Stimulated activated CD4-positive, alpha-beta T cell treated with anti-CD3 and anti-CD28 coated beads, Interleukin-2, amount 100 ng/mL, for 24 hours (primary cell): ENCODE data around the gene PCP4.

ENCODE experiments used
- DNase-seq, 2 donors: peaks; one replicate each; pipeline ENCODE4 v3.0.0-alpha.2; 2020

The PCP4 gene

DNA sequence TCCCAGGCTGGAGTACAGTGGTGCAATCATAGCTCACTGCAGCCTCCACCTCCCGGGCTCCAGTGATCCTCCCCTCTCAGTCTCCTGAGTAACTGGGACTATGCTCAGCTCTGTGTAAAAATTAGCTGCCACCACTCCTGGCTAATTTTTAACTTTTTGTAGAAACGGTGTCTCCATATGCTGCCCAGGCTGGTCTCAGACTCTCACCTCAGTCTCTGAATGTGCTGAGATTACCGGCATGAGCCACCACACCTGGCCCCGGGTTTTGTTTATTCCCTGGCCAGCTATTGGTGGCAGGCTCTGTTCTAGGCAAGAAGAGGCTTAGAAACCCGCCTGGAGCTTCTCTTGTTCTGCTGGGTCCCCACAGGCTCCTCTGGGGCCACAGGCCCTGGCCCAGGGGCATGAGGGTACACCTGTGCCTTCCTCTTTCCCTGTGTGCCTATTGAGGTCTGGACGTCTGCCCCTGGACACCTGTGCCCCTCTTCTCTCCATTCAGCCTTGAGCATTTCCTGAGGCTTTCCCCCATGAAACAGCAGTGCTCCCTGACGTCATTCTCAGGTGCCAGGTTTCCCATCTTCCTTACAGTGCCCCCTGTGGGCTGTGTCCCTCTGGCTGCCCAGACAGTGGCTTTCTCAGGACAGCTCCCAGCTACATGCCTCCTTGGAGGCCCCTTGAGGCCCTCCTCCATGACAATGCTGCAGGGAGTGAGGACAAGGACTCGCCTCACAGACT lies 57.5 kb downstream of the PCP4 start:
- DNase-seq, result no peak

GRCh38 chr21:39927304-39927886 lies 60.2 kb downstream of the PCP4 start:
- DNase-seq, result no peak

DNA sequence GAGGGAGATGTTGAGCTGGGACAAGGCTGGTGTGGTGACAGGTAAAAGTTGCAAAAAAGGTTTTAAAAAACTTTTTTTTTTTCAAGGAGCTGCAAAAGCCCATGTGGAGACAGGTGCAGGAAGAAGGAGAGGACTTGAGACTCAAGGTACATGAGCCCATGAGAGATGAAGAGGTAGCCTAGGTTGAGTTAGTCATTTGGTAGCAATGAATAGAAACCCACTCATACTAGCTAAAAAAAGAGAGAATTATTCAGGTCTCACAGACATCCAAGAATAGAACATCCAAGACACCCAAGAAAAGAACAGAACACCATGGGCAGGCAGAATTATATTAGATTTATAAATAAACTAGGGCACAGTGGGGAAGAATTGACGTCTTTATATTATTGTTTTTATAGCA lies 65.1 kb downstream of the PCP4 start:
- no peak for DNase-seq

DNA sequence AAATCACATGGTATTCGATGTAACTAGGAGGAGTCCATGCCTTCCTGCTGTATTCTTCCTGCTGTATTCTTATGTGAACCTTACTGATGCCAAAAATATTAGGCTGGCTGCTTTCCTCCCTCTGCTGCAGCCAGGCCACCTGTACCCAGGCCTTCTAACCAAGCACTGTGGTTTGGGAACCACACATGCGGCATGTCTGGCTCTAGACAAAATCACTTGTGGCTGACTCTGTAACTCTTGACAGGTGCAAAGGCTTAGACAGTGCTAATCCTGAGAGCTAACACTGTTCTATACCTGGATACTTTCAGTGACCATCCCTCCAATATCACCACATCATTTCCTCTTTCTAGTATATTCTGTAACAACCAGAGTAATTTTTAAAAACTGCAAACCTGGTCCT lies 67.7 kb downstream of the PCP4 start:
- DNase-seq, result no peak

- no peak for DNase-seq
These were observed 68.5 kb downstream of the PCP4 start for GRCh38 chr21:39935716-39936115.

DNA sequence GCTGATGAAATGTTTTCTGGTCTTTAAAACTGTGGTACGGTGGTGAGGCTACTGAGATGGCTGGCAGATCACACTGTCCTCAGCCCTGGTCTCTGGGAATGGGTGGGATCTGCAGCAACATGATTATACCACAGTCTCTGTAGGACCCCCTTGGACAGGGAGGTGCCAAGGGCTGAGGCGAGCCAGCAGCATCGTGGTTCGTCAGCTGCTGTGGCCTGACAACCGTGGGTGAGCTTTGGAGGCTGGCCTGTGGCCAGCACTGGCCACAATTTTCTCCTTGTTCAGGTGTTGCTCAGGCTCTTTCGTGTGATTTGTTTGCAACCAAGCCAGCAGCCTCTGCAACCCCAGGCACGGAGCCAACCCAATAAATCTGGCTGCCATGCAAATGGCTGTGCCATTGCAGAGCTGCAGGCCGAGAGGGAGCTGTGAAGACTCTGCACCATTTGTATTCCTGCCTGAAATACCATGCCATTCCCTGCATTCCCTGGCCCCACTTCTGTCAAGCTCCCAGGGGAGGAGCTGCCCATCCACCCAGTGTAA lies 70.9 kb downstream of the PCP4 start:
- DNase-seq, result no peak

DNA sequence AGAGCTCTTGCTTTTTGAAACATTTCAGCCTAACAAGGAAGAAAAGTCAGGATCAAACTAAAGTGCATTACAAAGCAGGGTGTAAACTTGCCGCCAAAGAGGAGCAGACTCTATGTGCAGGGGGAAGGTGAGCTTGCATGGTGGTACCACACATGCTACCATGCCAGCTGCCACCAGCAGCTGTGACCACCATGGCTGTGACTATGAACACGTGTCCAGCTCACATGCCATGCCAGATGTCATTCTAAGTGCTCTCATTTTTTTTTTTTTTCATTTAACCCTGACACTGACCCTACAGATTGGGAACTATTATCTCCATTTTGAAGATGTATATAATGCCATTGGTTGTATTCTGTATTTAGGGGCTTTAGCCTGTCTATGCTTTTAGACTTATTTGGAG lies 79.0 kb downstream of the PCP4 start:
- DNase-seq, result no peak

DNA sequence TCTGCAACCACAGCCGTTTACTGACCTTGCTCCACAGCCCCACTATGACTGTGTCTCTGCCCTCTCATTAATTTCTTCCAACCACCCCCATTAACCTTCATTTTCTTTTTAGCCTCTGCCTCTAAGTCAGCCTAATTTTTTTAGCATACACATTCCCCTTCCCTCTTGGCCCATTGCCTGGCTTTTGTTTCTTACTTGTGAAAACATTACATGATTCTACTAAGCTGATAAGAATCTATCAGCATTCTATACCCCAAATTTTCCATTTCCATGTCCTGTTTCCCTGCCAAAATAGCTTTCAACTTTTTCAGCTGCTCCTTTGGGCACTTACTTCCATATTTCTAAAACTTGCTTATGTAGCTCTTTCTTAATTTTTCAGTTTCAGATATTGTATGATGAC lies 79.8 kb downstream of the PCP4 start:
- DNase-seq, result no peak

GRCh38 chr21:39951183-39952101 lies 84.2 kb downstream of the PCP4 start:
- DNase-seq, result no peak

GRCh38 chr21:39952265-39952664 lies 85.0 kb downstream of the PCP4 start:
- no peak for DNase-seq

- no peak for DNase-seq
These were observed 87.3 kb downstream of the PCP4 start for GRCh38 chr21:39954570-39954969.

DNA sequence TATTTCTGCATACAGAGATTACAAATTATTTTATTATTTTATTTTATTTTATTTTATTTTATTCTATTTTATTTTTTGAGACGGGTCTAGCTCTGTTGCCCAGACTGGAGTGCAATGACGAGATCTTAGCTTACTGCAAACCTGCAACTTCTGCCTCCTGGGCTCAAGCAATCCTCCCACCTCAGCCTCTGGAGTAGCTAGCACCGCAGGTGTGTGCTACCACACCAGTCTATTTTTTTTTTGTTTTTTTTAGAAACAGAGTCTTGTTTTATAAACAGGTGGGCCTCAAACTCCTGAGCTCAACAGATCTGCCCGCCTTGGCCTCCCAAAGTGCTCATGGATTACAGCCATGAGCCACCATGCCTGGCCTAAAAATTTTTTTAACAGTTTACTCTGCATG lies 88.1 kb downstream of the PCP4 start:
- no peak for DNase-seq

GRCh38 chr21:39956586-39956985 lies 89.3 kb downstream of the PCP4 start:
- no peak for DNase-seq

DNA sequence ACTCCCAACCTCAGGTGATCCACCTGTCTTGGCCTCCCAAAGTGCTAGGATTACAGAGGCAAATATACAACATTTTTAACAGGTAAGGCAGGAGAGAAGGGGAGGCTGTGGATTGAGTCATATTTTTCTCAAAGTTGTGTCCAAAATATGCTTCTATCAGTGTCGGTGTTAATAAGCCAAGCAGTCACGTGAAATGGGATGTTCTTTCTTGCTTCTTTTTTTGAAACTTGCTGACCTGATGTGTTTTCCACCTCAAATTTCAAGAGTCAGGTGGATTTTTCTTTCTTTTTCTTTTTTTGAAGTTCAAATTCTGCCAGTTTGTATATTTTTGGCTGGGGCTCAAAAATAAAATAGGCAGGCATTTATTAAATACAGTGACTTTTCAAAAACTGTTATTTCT lies 91.5 kb downstream of the PCP4 start:
- no peak for DNase-seq

- DNase-seq, result no peak
These were observed 94.0 kb downstream of the PCP4 start for GRCh38 chr21:39961251-39961650.

GRCh38 chr21:39965026-39965425 lies 97.8 kb downstream of the PCP4 start:
- DNase-seq, result no peak

DNA sequence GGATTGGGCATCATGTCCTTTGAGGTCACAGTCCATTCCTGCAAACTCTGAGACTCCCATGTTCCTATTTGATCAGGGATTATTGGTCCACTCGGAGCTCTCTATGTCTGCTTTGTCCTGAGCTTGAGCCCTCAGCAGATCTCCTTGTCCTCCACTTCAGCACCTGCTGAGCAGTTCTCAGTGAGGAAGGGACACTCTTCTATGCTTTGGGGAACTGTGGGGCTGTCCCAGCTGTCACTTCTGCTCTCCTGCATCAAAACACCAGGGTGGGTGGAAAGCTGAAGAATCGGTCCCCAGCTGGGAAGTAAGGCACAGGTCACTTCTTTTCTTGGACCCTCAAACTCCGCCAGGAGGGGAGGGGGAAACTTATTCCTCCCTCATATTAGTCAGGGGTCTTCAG lies 99.5 kb downstream of the PCP4 start:
- no peak for DNase-seq

DNA sequence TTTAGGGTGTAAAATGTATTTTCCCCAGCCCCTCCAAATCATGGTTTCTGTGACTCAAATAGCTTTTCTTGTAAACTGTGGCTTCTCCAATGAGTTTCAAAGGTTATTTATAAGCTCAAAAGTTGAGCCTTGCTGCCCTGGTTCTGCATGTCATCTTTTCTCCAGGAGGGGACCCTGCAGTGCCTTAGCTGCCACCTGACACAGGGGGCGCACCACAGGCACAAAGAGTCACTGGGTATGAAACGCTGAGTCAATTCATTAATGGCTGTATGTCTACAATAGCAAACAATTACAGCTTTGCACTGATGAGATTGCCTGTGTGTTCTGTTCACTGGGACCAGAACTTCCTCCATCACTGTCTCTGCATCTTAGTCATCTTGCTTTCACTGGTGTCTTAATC lies 100.8 kb downstream of the PCP4 start:
- DNase-seq, result no peak

- DNase-seq, result no peak
These were observed 102.6 kb downstream of the PCP4 start for GRCh38 chr21:39969691-39970364.

- no peak for DNase-seq
These were observed 104.7 kb downstream of the PCP4 start for GRCh38 chr21:39971956-39972355.

DNA sequence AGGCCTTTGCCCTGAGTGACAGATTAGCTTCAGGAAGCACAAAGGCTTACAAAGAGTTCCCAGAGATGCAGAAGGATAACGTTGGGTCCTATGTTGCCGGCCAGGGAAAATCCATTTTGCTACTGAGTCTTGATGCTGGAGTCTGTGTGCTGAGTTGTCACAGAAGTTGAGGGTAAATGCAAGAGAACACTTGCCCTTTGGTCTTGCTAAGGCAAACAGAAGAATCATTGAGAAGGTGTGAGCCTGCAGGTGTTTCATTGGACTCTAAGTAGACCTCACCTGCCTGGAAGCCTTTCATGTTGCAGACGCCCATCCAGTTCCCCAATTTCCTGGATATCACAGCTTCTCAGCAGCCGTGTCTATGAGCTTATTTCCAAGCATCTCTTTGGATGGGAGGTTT lies 105.2 kb downstream of the PCP4 start:
- DNase-seq, result no peak

DNA sequence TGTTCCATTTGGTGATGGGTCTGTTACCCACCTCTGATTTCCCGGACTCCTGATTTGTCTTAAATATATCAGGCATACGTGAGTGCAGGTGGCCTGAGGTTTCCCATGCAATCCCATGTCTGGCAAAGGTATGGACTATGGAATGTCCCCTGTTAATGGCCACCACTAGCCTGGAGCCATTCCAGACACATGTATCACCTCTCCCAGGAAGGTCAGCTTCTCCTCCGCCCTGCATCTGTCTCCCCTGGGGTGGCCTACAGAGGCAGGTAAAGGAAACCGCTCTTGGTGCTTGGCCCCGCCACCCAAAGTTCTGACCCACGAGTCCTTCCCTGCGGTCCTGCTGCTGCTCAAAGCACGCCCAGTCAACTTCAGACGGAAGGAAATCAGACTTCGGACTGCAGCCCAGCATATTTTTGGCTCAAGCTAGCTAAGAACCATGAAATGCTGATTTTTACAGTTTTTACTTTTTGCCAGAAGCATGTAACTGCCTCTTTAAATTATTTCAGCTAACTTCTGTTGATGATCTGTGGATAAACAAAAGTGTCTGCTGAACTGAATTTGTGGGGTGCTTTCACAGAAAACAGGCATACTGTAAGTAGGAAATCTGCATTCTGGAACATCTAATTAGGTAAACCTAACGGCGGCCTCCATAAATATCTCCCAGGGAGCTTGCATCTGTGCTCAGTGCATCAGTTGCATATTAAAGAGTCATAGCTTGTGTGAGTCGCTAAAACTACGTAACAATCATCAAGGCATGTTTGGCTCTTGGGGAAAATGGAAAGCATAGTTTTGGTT lies 105.9 kb downstream of the PCP4 start:
- DNase-seq, result no peak
